ENCODE data around the gene CNIH2.

DNA sequence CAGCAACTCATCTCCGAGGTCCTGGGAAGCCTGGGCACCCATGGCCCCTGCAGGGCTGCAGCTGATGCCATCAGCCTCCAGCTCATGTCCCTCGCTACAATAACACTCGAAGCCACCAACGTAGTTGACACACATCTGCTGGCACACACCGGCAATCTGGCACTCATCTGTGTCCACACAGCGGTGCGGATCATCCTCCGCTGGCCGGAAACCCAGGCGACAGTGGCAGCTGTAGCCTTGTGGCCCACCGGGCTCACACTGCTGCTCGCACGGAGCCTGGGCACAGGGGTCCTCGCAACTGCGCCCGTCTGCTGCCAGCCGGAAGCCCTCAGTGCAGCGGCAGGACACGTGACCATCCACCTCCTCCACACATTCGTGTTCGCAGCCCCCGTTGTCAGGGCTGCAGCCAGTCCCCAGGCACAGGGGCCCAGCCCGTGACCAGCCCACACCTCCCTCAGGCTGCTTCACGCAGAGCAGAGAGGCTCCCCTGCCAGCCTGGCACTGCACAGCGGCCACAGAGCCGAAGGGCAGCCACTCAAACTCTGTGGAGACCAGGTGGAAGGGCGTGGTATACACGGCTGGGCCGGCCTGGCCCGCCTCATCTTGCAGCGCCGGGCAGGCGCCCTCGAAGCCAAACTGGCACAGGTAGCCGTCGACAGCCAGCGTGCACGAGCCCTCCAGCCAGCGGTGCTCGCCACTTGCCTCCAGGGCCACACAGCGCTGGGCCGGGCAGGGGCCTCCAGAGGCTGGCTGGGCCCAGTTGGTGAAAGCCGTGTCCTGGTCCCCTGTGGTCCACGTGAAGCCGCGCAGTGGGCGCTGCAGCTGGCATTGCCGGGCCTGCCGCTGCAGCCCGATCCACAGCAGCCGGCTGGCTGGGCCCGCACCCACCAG is 38.2 kb downstream of the CNIH2 start:
- TF ChIP-seq POLR2A (IDR thresholded peaks at IDR 0.05): no peak
- TF ChIP-seq, protein P1, sequence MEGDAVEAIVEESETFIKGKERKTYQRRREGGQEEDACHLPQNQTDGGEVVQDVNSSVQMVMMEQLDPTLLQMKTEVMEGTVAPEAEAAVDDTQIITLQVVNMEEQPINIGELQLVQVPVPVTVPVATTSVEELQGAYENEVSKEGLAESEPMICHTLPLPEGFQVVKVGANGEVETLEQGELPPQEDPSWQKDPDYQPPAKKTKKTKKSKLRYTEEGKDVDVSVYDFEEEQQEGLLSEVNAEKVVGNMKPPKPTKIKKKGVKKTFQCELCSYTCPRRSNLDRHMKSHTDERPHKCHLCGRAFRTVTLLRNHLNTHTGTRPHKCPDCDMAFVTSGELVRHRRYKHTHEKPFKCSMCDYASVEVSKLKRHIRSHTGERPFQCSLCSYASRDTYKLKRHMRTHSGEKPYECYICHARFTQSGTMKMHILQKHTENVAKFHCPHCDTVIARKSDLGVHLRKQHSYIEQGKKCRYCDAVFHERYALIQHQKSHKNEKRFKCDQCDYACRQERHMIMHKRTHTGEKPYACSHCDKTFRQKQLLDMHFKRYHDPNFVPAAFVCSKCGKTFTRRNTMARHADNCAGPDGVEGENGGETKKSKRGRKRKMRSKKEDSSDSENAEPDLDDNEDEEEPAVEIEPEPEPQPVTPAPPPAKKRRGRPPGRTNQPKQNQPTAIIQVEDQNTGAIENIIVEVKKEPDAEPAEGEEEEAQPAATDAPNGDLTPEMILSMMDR (IDR thresholded peaks at IDR 0.05 in 4 of 5, conservative IDR thresholded peaks at IDR 0.05 in 1 of 5): no peak

Measured in gastrocnemius medialis (tissue), 4 donors.